GM12878 (cell line): ENCODE data around the gene TRIM42. TPM values are rescaled to one million over a fixed set of nuclear protein-coding genes. Genes with fewer than 3 reads are reported as not detected.

Experiments used
- ATAC-seq: fragments of 200-7000 bp; cut with Tn5 transposase; 3 replicates; pipeline ENCODE4 v1.9.1; 2020; ENCODE audit warnings: mild to moderate bottlenecking, moderate library complexity
- BruUV-seq: library from RNA; stranded (reverse); fragments of 400-500 nt; replicated peaks from 2 replicates; lab custom pipeline; 2021; lab: Mats Ljungman, UMichigan
- CTCF ChIA-PET: fragments of 300-600 bp; sonication (Branson Sonifier 250); formaldehyde crosslinking; extraction: SDS; loops from one replicate; lab custom pipeline; 2021; ENCODE audit warnings: inconsistent platforms; lab: Yijun Ruan, JAX
- POLR2A ChIA-PET: fragments of 350-600 bp; formaldehyde crosslinking; extraction: SDS; loops from one replicate; lab custom pipeline; 2021; ENCODE audit warnings: inconsistent platforms; lab: Charles Lee
- RAD21 ChIA-PET: fragments of 300-600 bp; sonication (Branson Sonifier 250); formaldehyde crosslinking; loops from one replicate; lab custom pipeline; 2023; ENCODE audit warnings: antibody characterized with exemption; ENCODE audit not compliant: unreplicated experiment; lab: Charles Lee
- SMC1A ChIA-PET: fragments of 300-600 bp; sonication (Branson Sonifier 250); formaldehyde crosslinking; loops from one replicate; lab custom pipeline; 2023; ENCODE audit not compliant: unreplicated experiment, uncharacterized antibody; lab: Charles Lee
- DNase-seq: peaks from one replicate; pipeline ENCODE4 v3.0.0-alpha.2; 2011; ENCODE audit warnings: low read depth, low spot score
- FAIRE-seq: peaks from 3 replicates; lab custom pipeline; 2011; peaks lifted over from hg19 to GRCh38; lab: Jason Lieb, UNC
- H2AFZ ChIP-seq: 2 replicates; pipeline ENCODE4 v1.6.0; 2011; ENCODE audit warnings: low read depth, low read length, control low read depth; ENCODE audit not compliant: control insufficient read depth
- H3K27ac ChIP-seq: 2 replicates; pipeline ENCODE4 v1.5.1; 2011; ENCODE audit warnings: control low read depth; ENCODE audit not compliant: control insufficient read depth, insufficient read depth
- H3K27me3 ChIP-seq, 2 experiments: replicated peaks in 1 of 2; 2 replicates each; pipeline versions ENCODE4 v1.6.0 to v1.6.1; 2011; ENCODE audit warnings: low read length in 1 of 2; ENCODE audit not compliant: control insufficient read depth in 2 of 2, insufficient read depth in 2 of 2
- H3K36me3 ChIP-seq, 2 experiments: 2 replicates each; pipeline ENCODE4 v1.5.1; 2011; ENCODE audit warnings: low read length in 1 of 2; ENCODE audit not compliant: control insufficient read depth in 2 of 2, insufficient read depth in 2 of 2
- H3K4me1 ChIP-seq: 2 replicates; pipeline ENCODE4 v1.6.1; 2011; ENCODE audit warnings: mild to moderate bottlenecking, low read length, moderate library complexity, mixed read lengths; ENCODE audit not compliant: control insufficient read depth, insufficient read depth
- H3K4me2 ChIP-seq: 2 replicates; pipeline ENCODE4 v1.6.0; 2011; ENCODE audit warnings: control low read depth; ENCODE audit not compliant: control insufficient read depth, insufficient read depth
- H3K4me3 ChIP-seq: fragments of 200-600 bp; sonication (generic); 2 replicates; pipeline ENCODE4 v1.5.1; 2016
- H3K79me2 ChIP-seq: 2 replicates; pipeline ENCODE4 v1.6.0; 2011; ENCODE audit warnings: low read length; ENCODE audit not compliant: control insufficient read depth, insufficient read depth
- H3K9ac ChIP-seq: 2 replicates; pipeline ENCODE4 v1.8.0; 2011; ENCODE audit warnings: low read length, control low read depth, mixed read lengths; ENCODE audit not compliant: control insufficient read depth, insufficient read depth
- H3K9me3 ChIP-seq: replicated peaks from 3 replicates; pipeline ENCODE4 v1.5.1; 2011; ENCODE audit warnings: mild to moderate bottlenecking, low read length; ENCODE audit not compliant: control insufficient read depth, insufficient read depth
- H4K20me1 ChIP-seq: 2 replicates; pipeline ENCODE4 v1.6.0; 2011; ENCODE audit not compliant: control insufficient read depth, insufficient read depth
- ATF3 ChIP-seq: IDR thresholded peaks from 2 replicates; pipeline ENCODE4 v1.6.1; 2011; ENCODE audit warnings: low read depth, mild to moderate bottlenecking, low read length, moderate library complexity, borderline replicate concordance; ENCODE audit errors: extremely low read depth
- CTCF ChIP-seq, 3 experiments: IDR thresholded peaks in 2 of 3; conservative IDR thresholded peaks in 1 of 3; 2 replicates each; pipeline ENCODE4 v1.5.1; 2011; ENCODE audit warnings: low read depth in 3 of 3, low read length in 3 of 3, mild to moderate bottlenecking in 3 of 3, control low read depth in 2 of 3, moderate library complexity in 2 of 3, inconsistent platforms in 1 of 3, mixed read lengths in 1 of 3; ENCODE audit not compliant: control insufficient read depth in 2 of 3, insufficient read depth in 1 of 3; ENCODE audit errors: extremely low read depth in 1 of 3
- EED ChIP-seq: sonication (generic); IDR thresholded peaks from 2 replicates; pipeline ENCODE4 v1.6.1; 2016; ENCODE audit warnings: antibody characterized with exemption, low read depth
- HDAC2 ChIP-seq: fragments of 200-600 bp; sonication (generic); IDR thresholded peaks from 2 replicates; pipeline ENCODE4 v1.6.1; 2017
- NFIC ChIP-seq: IDR thresholded peaks from 2 replicates; pipeline ENCODE4 v1.6.1; 2012; ENCODE audit warnings: low read depth, mild to moderate bottlenecking, inconsistent platforms, low read length, moderate library complexity
- POLR2AphosphoS5 ChIP-seq: IDR thresholded peaks from 2 replicates; pipeline ENCODE4 v1.6.1; 2011; ENCODE audit warnings: mild to moderate bottlenecking, low read length, inconsistent platforms
- POU2F2 ChIP-seq: IDR thresholded peaks from 3 replicates; pipeline ENCODE4 v1.6.1; 2011; ENCODE audit warnings: low read depth, mild to moderate bottlenecking, low read length, borderline replicate concordance
- RAD21 ChIP-seq: IDR thresholded peaks from 2 replicates; pipeline ENCODE4 v1.6.1; 2011; ENCODE audit warnings: mild to moderate bottlenecking, low read depth, low read length, moderate library complexity; ENCODE audit not compliant: insufficient read depth
- SMC3 ChIP-seq: IDR thresholded peaks from 2 replicates; pipeline ENCODE4 v1.6.1; 2011; ENCODE audit warnings: low read length, improper control_type of control experiment, borderline replicate concordance
- SREBF2 ChIP-seq: IDR thresholded peaks from 2 replicates; pipeline ENCODE4 v1.6.1; 2012; ENCODE audit warnings: mild to moderate bottlenecking, low read length
- YY1 ChIP-seq: IDR thresholded peaks from 2 replicates; pipeline ENCODE4 v1.6.1; 2011; ENCODE audit warnings: low read depth, mild to moderate bottlenecking, low read length
- ZNF384 ChIP-seq: IDR thresholded peaks from 2 replicates; pipeline ENCODE4 v1.6.1; 2012; ENCODE audit warnings: low read depth, mild to moderate bottlenecking, low read length, improper control_type of control experiment, borderline replicate concordance
- ZZZ3 ChIP-seq: IDR thresholded peaks from 2 replicates; pipeline ENCODE4 v1.6.1; 2011; ENCODE audit warnings: low read depth; ENCODE audit not compliant: control insufficient read depth, insufficient read length
- WGBS: methylation state at CpG from one replicate; pipeline ENCODE4 v1.1.6; 2016; ENCODE audit warnings: low lambda C conversion rate; ENCODE audit not compliant: insufficient replicate concordance, insufficient coverage; ENCODE audit errors: missing lambda C conversion rate; 5-methylcytosine and 5-hydroxymethylcytosine counted together
- in situ Hi-C: fragments of 300-500 bp; cut with MboI; formaldehyde crosslinking; loops from 9 replicates; pipeline ENCODE4 v1.14.3; 2018; ENCODE audit warnings: mixed read lengths
- intact Hi-C: fragments of 100-400 bp; cut with micrococcal nuclease; formaldehyde crosslinking; loops from one replicate; pipeline ENCODE4 v1.14.2; 2022; ENCODE audit not compliant: unreplicated experiment
- polyA plus RNA-seq, 11 experiments: library from polyadenylated mRNA; depleted of rRNA in 4 of 11; unstranded in 6 of 11; stranded (reverse) in 5 of 11; fragments of >200 nt; fragmentation: Nextera tagmentation in 4 of 11; fragmentation: Illumina TruSeq in 1 of 11; extraction: Ambion mirVana in 4 of 11; extraction: Trizol in 1 of 11; gene quantifications; 1 replicate in 1 of 11; 2 replicates in 10 of 11; pipeline versions ENCODE4 v1.2.1 to v1.2.3, GENCODE V29; 2011 to 2016; ENCODE audit warnings: inconsistent platforms in 2 of 11, missing spikeins in 2 of 11, low read depth in 1 of 11
- total RNA-seq, 4 experiments: library from RNA; depleted of rRNA in 3 of 4; stranded (reverse); fragments of >200 nt in 3 of 4; fragmentation: Illumina TruSeq in 1 of 4; extraction: Trizol in 1 of 4; gene quantifications; 2 replicates each; pipeline versions ENCODE4 v1.2.1 to v1.2.3, GENCODE V29; 2013 to 2021
- TF ChIP-seq, protein P1 (sequence below): IDR thresholded peaks from 2 replicates; pipeline ENCODE4 v1.6.1; 2011; ENCODE audit warnings: borderline replicate concordance, low read depth, mild to moderate bottlenecking, moderate library complexity, low read length; ENCODE audit not compliant: insufficient read depth, poor library complexity, severe bottlenecking

TRIM42 gene
- total and polyA plus RNA-seq, 10 of the 15 experiments (the other 5 are each of a cell fraction or from before 2014, with no cell fraction given) = 0.03 TPM; not detected in 9

GRCh38 chr3:140736863-140737460 is 59.1 kb downstream of the TRIM42 start:
- WGBS = 3% methylated on average over 5 of the region's 5 CpGs
- Histone ChIP-seq H3K79me2 (no peaks in the 10 kb centered on the region), H3K4me2 (no peak overlapping the region), H3K36me3 (no peaks in the 10 kb centered on the region), H3K27ac (no peak overlapping the region), H2AFZ (no peak overlapping the region), H3K9me3 (no peaks in the 10 kb centered on the region), H3K4me3 (no peak overlapping the region), H3K9ac (no peak overlapping the region), H3K27me3 (peaks cover 0 to 6% of the 10 kb centered on the region in 2 experiments; a peak in 2 of 4 replicates), H4K20me1 (no peaks in the 10 kb centered on the region), H3K4me1 (no peaks in the 10 kb centered on the region)
- TF ChIP-seq POLR2AphosphoS5 (no peak), ZNF384 (no peak), EED (no peak), SREBF2 (no peak), YY1 (0 out of 2 replicates have a peak, but pooled peaks have one; percentile 36), SMC3 (peak; percentile 74; the same call in 1 of the 2 replicates), CTCF (IDR thresholded peaks at IDR 0.05 in 2 of 3, conservative IDR thresholded peaks at IDR 0.05 in 1 of 3; ENCODE audit: control insufficient read depth in 2 of 3, extremely low read depth in 1 of 3, insufficient read depth in 1 of 3, low read depth in 3 of 3, low read length in 3 of 3) (peak; percentile 33 to 67 (median 45); a peak in 4 of 6 replicates), POU2F2 (no peak), NFIC (no peak), ATF3 (no peak), RAD21 (peak; percentile 64), HDAC2 (no peak), ZZZ3 (no peak)
- TF ChIP-seq, protein P1, sequence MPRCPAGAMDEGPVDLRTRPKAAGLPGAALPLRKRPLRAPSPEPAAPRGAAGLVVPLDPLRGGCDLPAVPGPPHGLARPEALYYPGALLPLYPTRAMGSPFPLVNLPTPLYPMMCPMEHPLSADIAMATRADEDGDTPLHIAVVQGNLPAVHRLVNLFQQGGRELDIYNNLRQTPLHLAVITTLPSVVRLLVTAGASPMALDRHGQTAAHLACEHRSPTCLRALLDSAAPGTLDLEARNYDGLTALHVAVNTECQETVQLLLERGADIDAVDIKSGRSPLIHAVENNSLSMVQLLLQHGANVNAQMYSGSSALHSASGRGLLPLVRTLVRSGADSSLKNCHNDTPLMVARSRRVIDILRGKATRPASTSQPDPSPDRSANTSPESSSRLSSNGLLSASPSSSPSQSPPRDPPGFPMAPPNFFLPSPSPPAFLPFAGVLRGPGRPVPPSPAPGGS = no peak
- ChIA-PET RAD21 (interaction anchor here (1.1 to 1.6 kb wide), 7 partner anchors 9 to 608 kb away, joined by 3 to 7 read pairs (median 4); no protein-coding TSS in a partner anchor), CTCF (interaction anchor here (0.5 to 3.5 kb wide), 20 partner anchors 9 to 1309 kb away, joined by 3 to 17 read pairs (median 4); no protein-coding TSS in a partner anchor), POLR2A (no interaction called here), SMC1A (interaction anchor here (0.7 to 3.0 kb wide), 21 partner anchors 9 to 799 kb away, joined by 3 to 16 read pairs (median 4); no protein-coding TSS in a partner anchor)
- ATAC-seq (peak; percentile 83), FAIRE-seq (peak; percentile 41), DNase-seq (no peak)
- in situ Hi-C loops = loop anchor here (25.0 kb wide), 1 partner anchor 600 kb away; no protein-coding TSS in a partner anchor
- intact Hi-C loops = loop anchor here (1.0 to 10.0 kb wide), 8 partner anchors 102 to 800 kb away; no protein-coding TSS in a partner anchor
- BruUV-seq = no TSS peak
